HG03521 (cell line): ENCODE results near the gene GARIN6.
"Not testable (repeated sequence)": the region's sequence is repeated elsewhere in the genome, so short reads cannot be mapped to it uniquely, and the experiment has no call there.

Source experiments
- ATAC-seq: cut with Tn5 transposase; IDR thresholded peaks from one replicate; pipeline ENCODE4 v1.9.1; 2021; ENCODE audit warnings: mild to moderate bottlenecking, moderate library complexity; ENCODE audit not compliant: unreplicated experiment

The GARIN6 gene

DNA sequence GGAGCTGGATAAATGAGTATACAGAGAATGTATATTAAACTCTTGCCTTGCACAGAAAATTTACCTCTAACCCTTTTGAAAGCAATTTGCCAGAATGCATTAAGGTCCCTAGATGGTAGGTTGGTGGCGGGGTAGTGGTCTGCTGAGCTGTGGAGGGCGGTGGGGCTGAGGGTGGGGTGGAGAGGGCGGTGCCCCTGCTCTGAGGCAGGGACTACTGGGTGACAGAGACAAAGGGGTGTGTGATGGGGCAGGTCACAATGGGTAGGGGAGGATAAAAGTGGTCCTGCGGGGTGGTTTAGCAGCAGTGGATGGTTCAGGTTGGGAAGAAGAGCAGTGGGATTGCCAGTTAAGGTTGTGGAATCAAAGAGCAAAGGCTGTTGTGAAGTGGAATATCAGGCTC, at the start of gene GARIN6:
Gene GARIN6 (plus strand): TSS at position 301 of the 400 bp plus-strand sequence. CDS start 422 bp downstream, outside the sequence.
- no peak for ATAC-seq

DNA sequence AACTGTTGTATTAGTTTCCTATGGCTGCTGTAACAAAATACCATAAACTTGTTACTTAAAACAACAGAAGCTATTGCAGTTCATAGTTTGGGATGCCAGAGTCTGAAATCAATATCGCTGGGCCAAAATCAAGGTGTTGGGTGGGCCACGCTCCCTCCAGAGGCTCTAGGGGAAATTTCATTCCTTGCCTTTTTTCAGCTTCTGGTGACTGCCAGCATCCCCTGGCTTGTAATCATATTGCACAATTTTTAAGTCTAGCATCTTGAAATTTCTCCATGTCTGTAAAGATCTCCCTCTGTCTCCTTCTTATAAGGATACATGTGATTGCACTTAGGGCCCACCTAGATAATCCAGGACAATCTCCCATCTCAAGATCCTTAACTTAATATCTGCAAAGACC, 48.8 kb upstream of the GARIN6 start:
- no peak for ATAC-seq

- peak; percentile 83 for ATAC-seq
Measured at GRCh38 chr12:99600388-99600787, 47.2 kb upstream of the GARIN6 start.

DNA sequence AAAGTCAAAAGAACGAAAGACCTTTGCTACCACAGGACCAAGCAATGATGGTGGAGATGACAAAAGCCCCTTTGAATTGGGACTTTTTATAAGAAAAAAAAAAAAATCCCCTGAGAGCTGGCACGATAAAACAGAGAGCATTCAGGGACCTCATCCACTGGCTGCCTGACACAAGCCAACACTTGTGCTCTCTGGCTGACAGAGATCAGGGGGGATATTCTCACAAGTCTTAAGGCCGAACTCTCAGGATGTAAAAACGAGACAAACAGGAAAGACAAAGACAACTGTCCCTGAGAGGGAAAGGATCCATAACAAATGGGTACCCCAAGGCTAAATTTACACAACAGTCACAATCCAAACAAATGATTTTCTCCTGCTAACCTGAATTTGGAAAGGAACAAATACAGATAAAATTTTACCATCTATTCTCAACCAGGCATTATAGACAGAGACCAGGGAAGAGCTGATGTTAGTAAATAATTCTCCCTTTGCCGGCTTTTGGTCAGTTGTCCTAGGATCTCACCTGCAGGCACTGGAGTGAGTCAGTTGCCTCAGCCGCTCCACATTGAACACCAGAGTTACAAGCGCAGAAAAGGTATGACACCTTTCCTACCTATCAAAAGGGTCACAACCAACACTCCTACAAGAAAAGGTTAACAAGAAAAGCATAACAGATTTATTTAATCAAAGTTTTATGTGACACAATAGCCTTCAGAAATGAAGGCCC, 37.9 kb upstream of the GARIN6 start:
- ATAC-seq = no peak

DNA sequence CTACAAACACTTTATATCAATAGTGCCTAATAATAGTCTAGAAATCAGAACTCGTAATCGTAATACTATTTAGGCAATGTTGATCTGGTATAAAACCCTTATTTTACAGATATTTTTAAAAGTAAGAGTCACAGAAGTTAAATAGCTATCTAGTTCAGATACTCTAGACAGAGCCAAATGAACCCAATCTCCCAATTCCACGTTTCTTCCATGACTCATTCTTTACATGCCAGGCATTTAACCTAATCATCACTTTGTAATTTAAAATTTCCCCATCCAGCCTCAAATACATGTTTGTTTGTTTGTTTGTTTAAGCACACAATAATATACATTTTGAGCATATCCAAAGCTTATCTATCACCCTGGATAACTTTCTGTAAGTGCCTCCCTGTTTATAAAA, 36.4 kb upstream of the GARIN6 start:
- ATAC-seq = no peak

GRCh38 chr12:99611599-99611998, 36.0 kb upstream of the GARIN6 start:
- ATAC-seq = no peak

- no peak for ATAC-seq
Measured at GRCh38 chr12:99618657-99619056, 28.9 kb upstream of the GARIN6 start.

DNA sequence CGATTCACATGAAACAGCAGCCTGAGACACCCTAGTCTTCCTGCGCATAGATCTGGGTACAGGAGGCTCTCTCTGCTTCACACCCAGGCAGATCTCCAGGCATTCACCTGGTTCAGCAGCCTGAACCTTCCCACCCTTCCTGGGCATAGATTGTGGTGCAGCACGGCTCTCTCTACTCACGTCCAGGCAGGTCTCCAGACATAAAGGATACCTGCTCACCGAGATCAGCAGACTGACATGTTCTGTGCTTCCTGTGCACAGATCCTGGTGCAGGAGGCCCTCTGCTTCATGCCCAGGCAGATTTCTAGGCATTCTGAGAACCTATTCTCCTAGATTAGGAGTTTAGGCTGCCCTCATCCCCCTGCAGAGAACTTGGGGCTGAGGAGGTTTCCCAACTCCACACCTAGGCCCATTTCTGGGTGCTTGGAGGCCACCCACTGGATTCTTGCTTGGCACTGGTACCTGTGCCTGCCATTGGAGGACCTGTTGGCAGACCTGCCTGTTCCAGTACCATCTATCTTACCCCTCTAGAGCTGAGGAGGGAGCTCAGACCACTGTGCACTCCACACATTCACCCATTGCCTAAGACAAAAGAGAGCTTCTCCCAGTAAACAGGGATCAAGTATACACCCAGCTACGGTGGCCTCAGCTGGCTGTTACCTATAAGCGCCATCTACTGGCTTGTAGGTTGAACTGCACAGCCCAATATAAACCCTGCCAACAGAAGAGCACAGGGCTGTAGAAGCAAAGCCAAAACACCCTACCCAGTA, 28.0 kb upstream of the GARIN6 start:
- peak; percentile 90 for ATAC-seq

- ATAC-seq = no peak
Measured at GRCh38 chr12:99620159-99620479, 27.4 kb upstream of the GARIN6 start.

DNA sequence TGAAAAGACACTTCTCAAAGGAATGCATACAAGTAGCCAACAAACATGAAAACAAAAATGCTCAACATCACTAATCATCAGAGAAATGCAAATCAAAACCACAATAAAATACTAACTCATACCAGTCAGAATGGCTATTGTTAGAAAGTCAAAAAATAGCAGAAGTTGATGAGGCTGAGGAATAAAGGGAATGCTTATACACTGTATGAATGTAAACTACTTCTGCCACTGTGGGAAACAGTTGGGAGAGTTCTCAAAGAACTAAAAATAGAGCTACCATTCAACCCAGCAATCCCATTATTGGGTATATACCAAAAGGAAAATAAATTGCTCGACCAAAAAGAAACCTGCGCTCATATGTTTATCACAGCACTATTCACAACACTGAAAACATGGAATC, 23.0 kb upstream of the GARIN6 start:
- ATAC-seq = not testable (repeated sequence)

- ATAC-seq = no peak
Measured at GRCh38 chr12:99627459-99627858, 20.1 kb upstream of the GARIN6 start.

- no peak for ATAC-seq
Measured at GRCh38 chr12:99644629-99645028, 2.9 kb upstream of the GARIN6 start.

- no peak for ATAC-seq
Measured at GRCh38 chr12:99648183-99648582, 630 bp downstream of the GARIN6 start.

GRCh38 chr12:99649551-99649950, 2.0 kb downstream of the GARIN6 start:
- ATAC-seq = no peak

DNA sequence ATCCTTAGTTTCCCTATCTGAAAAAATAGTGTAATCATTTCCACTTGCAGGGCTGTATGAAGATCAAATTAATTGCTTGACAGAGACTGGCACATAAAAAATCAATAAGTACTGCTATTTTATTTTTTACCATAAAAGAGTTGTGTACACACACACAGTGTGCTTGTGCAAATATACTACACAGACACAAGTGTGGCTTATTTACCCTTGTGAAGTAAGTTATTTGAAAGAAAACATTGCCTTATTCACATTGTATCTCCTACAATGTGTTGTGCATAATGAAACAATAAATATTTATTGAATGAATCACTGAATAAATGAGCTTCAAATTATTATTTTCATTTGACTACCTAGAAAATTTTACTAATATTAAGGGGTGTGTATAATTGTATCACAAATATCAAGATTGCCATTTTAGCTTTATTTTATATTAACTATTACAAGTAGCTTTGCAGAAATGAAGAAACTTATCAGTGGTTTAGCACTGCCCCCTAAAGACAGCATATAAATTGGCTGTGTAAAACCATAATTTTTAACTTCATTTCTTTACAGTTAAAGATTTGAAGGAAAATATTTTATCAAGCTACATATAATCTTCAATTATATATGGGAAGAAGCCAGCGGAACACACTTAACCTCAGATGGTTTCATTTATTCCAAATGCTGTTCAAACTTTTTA, 11.3 kb downstream of the GARIN6 start:
- ATAC-seq = no peak

DNA sequence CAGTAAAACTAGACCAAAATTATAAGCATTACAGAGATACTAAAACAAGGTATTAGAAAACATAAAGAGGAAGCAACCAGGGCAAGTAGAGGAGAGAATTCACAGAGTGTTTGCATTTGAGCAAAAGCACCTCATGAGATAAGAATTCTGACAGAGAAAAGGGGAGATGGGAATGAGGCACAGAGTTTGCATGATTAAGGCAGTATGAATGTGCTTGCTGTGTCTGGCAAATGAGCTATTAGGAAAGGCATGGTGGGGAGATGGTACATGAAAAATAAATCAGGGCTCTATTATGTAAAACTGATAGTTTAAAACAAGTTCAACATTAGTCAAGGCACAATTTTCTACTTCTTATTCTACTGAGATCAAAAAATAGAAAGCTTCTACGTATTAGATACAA, 23.1 kb downstream of the GARIN6 start:
- no peak for ATAC-seq

GRCh38 chr12:99680276-99680675, 32.7 kb downstream of the GARIN6 start:
- no peak for ATAC-seq

- no peak for ATAC-seq
Measured at GRCh38 chr12:99686142-99686541, 38.6 kb downstream of the GARIN6 start.

DNA sequence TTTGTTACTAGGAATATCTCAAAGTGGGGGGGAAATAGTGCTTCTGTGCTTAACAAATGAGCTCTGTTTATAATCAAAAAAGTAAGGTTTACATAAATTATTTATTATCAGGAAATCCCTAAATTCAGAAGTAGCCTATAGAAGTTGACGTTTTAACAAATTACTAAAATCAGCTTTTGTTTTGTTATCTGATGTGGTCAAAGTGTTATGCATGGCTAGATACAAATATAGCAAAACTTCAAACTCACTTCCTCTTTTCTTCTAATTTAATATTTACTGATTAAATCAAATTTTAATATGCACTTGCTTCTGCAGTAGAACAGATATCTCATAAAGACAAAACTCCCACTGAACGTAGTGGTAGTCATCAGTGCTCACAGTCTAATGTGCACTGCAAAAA, 47.5 kb downstream of the GARIN6 start:
- ATAC-seq = peak; percentile 45
